Ishikawa (cell line): ENCODE results near the gene MBLAC2.

ENCODE experiments used
- CEBPB ChIP-seq: IDR thresholded peaks from 2 replicates; pipeline ENCODE4 v1.6.1; 2012
- EGR1 ChIP-seq: IDR thresholded peaks from 2 replicates; pipeline ENCODE4 v1.6.1; 2012
- EP300 ChIP-seq: IDR thresholded peaks from 2 replicates; pipeline ENCODE4 v1.6.1; 2012; ENCODE audit warnings: borderline replicate concordance
- FOXM1 ChIP-seq: IDR thresholded peaks from 2 replicates; pipeline ENCODE4 v1.6.1; 2012; ENCODE audit warnings: low read depth, borderline replicate concordance
- MAX ChIP-seq: IDR thresholded peaks from 2 replicates; pipeline ENCODE4 v1.6.1; 2012
- NFIC ChIP-seq: IDR thresholded peaks from 2 replicates; pipeline ENCODE4 v1.6.1; 2012
- REST ChIP-seq: IDR thresholded peaks from 2 replicates; pipeline ENCODE4 v1.6.1; 2012; ENCODE audit warnings: low read depth, mild to moderate bottlenecking
- TAF1 ChIP-seq: IDR thresholded peaks from 2 replicates; pipeline ENCODE4 v1.6.1; 2012; ENCODE audit warnings: low read depth, mild to moderate bottlenecking
- TCF12 ChIP-seq: IDR thresholded peaks from 2 replicates; pipeline ENCODE4 v1.6.1; 2012; ENCODE audit warnings: low read depth
- TEAD4 ChIP-seq: IDR thresholded peaks from 2 replicates; pipeline ENCODE4 v1.6.1; 2012
- USF1 ChIP-seq: IDR thresholded peaks from 2 replicates; pipeline ENCODE4 v1.6.1; 2012
- YY1 ChIP-seq: IDR thresholded peaks from 2 replicates; pipeline ENCODE4 v1.6.1; 2012; ENCODE audit warnings: low read depth

- TF ChIP-seq CEBPB = no peak
- TF ChIP-seq EGR1 = no peak
- TF ChIP-seq TCF12 = no peak
- TF ChIP-seq EP300 = no peak
- no peak for TF ChIP-seq NFIC
- no peak for TF ChIP-seq TAF1
- TF ChIP-seq YY1 = no peak
- TF ChIP-seq TEAD4 = no peak
- TF ChIP-seq FOXM1 = no peak
- TF ChIP-seq USF1 = no peak
- no peak for TF ChIP-seq MAX
- TF ChIP-seq REST = no peak
Measured at GRCh38 chr5:90503596-90503995, 29.0 kb upstream of the MBLAC2 start.
